Right forelimb (tissue), 1 donor: ENCODE measurements around the gene NRF1.

Experiments used
- DNase-seq: peaks from one replicate; pipeline ENCODE4 v3.0.0-alpha.2; 2018

NRF1 gene

GRCh38 chr7:129784783-129785684, 173.5 kb downstream of the NRF1 start:
- DNase-seq: no peak

DNA sequence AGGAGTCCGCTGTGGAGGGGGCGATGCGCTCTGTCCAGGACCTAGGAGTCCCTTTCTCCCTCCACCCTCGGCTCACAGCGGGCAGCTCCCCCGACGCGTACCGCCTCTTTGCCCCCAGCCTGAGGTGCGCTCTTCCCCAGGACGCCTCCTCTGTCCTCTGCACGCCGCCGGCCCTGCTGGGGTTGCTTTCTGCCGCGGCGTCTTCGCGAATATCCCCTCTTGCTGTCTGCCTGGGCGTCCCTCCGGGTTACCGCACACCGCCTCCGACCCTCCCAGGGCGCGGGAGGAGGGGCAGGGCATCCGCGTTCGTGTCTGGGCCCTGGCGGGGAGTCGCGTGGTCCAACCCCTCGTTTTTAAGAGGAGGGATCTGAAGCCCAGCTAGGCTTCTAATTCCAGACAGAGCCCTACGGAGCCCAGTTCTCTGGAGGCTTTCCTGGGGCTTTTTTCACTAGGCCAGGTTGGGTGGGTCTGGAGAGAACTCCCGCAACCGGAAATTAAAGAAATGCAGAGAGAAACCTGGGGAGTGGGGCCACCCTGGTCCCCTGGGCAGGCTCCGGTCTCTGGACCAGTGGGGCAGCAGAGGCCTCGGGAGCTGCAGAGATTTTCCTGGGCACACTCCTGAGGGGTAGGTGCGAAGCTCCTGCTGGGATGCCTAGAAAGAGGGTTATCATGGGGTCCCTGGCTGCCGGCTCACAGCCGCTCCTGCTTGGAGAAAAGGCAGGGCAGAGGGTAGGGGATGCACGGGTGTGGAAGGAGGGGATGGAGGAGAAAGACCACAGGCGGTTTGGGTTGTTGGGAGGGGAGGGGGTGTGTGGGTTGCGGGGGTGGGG, 174.4 kb downstream of the NRF1 start:
- no peak for DNase-seq

DNA sequence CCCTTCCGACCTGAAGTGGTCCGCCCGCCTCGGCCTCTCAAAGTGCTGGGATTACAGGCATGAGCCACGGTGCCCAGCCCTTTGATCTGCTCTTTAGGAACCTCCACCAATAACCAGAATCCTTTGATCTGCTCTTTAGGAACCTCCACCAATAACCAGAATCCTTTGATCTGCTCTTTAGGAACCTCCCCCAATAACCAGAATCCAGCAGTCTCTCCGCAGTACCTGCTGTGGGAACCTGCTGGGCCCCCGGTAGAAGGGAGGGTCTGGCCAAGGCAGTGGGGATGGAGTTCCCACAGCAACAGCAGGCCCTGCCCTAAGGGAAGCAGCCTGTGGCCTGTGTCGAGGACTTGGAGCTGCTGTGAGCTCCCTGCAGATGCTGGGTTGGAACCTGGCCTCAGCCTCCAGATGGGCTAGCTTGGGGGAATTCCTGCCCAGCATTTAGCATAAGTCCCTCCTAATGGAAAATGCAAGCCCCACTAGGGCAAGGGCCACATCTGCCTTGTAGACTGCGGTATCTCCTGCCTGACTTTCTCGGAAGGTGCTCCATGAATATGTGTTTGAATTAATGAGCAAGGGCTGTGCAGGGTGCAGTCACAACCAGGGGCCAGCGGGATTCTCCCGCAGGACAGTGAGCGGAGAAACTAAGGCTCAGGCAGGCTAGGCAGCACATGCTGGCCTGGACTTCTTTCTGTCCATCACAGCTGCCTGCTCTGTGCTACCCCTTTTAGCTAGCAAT, 175.5 kb downstream of the NRF1 start:
- DNase-seq: no peak

DNA sequence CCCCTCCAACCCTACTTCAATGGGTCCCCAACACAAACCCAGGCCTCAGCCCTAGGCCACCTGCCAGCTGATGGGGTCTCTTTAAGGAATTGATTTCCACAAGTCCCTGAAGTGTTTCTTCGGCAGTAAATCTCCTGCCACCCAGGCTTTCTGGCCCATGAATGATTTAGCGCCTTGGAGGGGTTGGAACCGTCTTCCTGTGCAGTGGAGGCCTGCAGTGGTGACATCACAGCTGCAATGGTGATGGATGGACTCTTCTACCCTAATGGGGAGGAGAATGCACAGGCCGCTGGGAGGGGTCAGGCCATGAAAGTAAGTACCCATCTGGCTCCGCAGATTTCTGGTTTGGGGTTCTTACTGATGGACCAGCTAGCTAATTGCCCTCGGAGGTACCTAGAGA, 177.5 kb downstream of the NRF1 start:
- no peak for DNase-seq

GRCh38 chr7:129789652-129790051, 178.1 kb downstream of the NRF1 start:
- no peak for DNase-seq

- DNase-seq: no peak
These were observed 178.6 kb downstream of the NRF1 start for GRCh38 chr7:129790136-129790535.

GRCh38 chr7:129792721-129793120, 181.2 kb downstream of the NRF1 start:
- DNase-seq: no peak

DNA sequence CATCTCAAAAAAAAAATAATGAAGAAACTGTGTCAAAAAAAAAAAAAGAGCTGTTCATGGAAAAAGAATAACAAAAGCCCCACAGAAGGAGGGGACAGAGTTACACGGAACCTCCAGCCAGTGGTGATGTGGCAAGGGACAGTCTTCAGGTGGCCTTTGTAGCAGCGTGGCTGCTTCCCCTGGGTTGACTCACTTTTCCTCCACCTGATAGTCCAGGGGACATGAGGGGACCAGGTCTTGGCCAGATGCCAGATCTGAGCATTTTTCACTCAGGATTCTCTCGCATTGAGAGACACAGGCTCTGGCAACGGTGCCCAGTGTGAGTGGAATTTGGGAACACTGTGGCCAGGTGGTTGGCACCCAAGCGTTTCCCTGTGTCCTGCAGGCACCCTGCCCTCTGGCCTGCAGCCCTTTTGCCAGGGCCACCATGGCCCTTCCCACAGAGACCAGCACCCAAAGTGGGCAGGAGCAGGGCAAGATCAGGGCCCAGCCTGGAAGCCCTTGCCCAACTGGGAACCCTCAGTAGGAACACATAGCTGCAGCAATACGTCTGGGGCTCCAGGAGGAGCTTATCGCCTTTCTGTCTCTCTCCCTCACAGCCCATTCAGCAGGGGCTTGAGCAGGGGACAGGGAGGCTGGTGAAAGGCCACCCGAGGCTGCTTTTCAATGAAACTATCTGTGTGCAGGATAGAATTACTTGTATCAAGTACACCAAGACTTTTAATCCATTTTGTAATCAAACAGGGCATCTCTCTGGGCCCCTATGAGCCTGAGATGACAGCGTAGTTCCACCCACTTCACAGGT, 182.2 kb downstream of the NRF1 start:
- peak; percentile 24 for DNase-seq

GRCh38 chr7:129794461-129794860, 182.9 kb downstream of the NRF1 start:
- peak; percentile 26 for DNase-seq

- peak; percentile 42 for DNase-seq
These were observed 184.8 kb downstream of the NRF1 start for GRCh38 chr7:129796186-129796775.

- DNase-seq: peak; percentile 39
These were observed 185.8 kb downstream of the NRF1 start for GRCh38 chr7:129797214-129797789.

GRCh38 chr7:129798616-129799349, 187.3 kb downstream of the NRF1 start:
- DNase-seq: no peak

- no peak for DNase-seq
These were observed 187.9 kb downstream of the NRF1 start for GRCh38 chr7:129799350-129799955.

GRCh38 chr7:129800901-129801300, 189.4 kb downstream of the NRF1 start:
- no peak for DNase-seq

DNA sequence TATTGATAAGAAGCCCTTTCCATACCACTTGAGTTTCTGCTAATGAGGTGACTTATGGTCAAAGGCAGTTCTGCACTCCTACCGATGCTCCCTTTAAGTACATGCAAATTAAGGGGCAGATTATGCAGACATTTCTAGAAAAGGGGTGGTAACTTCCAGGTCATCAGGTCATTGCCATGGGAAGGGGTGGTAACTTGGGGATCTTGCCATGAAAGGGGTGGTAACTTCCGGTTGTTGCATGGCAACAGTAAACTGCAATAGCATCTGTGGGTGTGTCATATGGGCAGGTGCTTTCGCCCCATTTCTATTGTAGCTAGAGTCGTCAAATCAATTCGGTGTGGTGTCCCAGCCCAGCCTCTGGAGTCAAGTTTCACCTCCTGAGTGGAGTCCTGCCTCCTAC, 190.4 kb downstream of the NRF1 start:
- no peak for DNase-seq

DNA sequence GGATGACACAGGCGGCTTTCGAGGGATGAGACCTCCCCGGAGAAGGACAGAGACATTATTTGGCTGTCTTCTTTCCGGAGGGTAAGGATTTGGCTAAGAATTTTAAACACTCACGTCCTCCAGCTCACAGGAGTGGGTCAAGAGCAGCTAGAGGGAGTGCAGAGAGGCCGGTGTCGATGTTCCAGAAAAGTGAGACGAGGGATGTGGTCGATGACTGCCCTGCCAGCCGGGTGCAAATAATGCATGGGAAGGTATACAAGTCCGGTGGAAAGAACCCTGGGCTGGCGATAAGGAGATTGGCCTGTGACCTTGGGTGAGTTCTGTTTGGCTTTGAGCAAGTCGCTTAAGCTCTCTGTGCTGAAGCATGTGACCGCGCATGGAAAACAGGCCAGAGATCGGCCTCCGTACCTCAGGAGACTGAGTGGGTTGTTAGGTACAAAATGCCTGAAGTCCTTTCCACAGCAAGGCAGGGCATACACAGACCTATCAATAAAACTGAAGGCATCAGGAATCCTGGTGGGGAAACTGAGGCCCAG, 192.1 kb downstream of the NRF1 start:
- DNase-seq: no peak

DNA sequence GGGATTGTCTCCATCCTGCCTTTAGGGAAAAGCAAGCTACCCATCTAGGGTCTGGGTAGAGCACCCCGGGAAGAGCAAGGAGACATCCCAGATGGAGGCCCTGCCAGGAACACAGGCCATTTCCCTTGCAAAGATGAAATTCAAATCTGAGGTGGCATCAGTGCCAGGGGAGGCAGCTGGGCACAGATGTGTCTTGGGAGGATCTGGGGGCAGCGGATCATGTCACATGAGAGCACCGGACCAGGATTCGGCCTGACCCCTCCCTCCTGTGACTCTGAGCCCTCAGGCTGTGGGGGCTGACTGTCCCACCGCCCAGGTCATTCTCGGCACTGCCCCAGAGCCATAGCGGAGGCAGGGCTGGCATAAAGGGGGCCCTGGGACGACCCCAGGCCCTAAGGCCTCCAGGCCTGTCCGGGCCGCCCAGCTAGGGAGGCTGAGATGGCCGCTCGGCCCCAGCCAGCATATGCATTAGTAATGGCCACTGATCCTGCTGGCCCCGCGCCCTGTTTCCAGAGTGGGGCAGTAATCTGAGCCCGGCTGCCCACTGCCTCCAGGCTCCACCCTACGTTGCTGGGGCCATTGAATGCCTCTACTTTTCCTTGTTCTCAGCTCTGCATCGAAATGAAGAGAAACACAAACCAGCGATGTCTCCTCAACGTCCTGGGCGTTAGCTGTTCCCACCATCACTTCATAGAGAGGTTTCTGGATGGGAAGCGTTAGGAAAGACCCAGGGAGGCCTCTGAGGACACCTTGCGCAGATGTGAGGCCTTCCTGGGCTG, 192.8 kb downstream of the NRF1 start:
- no peak for DNase-seq

GRCh38 chr7:129804890-129805719, 193.6 kb downstream of the NRF1 start:
- no peak for DNase-seq
